Adrenal gland (tissue), 5 donors: ENCODE data around the gene GTF2B.

Experiments
- POLR2A ChIP-seq, 2 donors: fragments of 450-650 bp; IDR thresholded peaks; one replicate each; pipeline ENCODE4 v1.6.1; 2017; ENCODE audit warnings: antibody characterized with exemption in 2 of 2, mild to moderate bottlenecking in 2 of 2, moderate library complexity in 1 of 2
- TF ChIP-seq, protein P1 (sequence below), 6 experiments: fragments of 450-650 bp in 4 of 6; fragments of 200-600 bp in 2 of 6; sonication (generic) in 1 of 6; IDR thresholded peaks; 1 replicate in 5 of 6; 2 replicates in 1 of 6; pipeline versions ENCODE4 v1.5.1 to v1.8.0; 2016 to 2021; ENCODE audit warnings: antibody characterized with exemption in 6 of 6, mild to moderate bottlenecking in 2 of 6, moderate library complexity in 1 of 6
- donor health status: DM: no; HTN: no; CAD: no.

GRCh38 chr1:88900883-88901282 lies 9.5 kb upstream of the GTF2B start:
- TF ChIP-seq, protein P1, sequence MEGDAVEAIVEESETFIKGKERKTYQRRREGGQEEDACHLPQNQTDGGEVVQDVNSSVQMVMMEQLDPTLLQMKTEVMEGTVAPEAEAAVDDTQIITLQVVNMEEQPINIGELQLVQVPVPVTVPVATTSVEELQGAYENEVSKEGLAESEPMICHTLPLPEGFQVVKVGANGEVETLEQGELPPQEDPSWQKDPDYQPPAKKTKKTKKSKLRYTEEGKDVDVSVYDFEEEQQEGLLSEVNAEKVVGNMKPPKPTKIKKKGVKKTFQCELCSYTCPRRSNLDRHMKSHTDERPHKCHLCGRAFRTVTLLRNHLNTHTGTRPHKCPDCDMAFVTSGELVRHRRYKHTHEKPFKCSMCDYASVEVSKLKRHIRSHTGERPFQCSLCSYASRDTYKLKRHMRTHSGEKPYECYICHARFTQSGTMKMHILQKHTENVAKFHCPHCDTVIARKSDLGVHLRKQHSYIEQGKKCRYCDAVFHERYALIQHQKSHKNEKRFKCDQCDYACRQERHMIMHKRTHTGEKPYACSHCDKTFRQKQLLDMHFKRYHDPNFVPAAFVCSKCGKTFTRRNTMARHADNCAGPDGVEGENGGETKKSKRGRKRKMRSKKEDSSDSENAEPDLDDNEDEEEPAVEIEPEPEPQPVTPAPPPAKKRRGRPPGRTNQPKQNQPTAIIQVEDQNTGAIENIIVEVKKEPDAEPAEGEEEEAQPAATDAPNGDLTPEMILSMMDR (IDR thresholded peaks at IDR 0.05) = no peak
- TF ChIP-seq POLR2A (IDR thresholded peaks at IDR 0.05) = no peak
